Suprapubic skin (tissue), 4 donors: ENCODE data around the gene TMEM256.

ENCODE experiments used
- POLR2A ChIP-seq, 2 donors: fragments of 450-650 bp; IDR thresholded peaks; one replicate each; pipeline ENCODE4 v1.6.1; 2017; ENCODE audit warnings: antibody characterized with exemption in 2 of 2, mild to moderate bottlenecking in 2 of 2, moderate library complexity in 2 of 2
- POLR2AphosphoS5 ChIP-seq, 3 donors: sonication (generic); formaldehyde crosslinking; IDR thresholded peaks; one replicate each; pipeline ENCODE4 v1.6.1; 2017; ENCODE audit warnings: antibody characterized with exemption in 3 of 3
- TF ChIP-seq, protein P1 (sequence below), 2 donors: fragments of 200-600 bp in 1 of 2; fragments of 450-650 bp in 1 of 2; sonication (generic) in 1 of 2; IDR thresholded peaks; one replicate each; pipeline ENCODE4 v1.5.1; 2016 to 2019; ENCODE audit warnings: antibody characterized with exemption in 2 of 2, mild to moderate bottlenecking in 1 of 2, moderate library complexity in 1 of 2

DNA sequence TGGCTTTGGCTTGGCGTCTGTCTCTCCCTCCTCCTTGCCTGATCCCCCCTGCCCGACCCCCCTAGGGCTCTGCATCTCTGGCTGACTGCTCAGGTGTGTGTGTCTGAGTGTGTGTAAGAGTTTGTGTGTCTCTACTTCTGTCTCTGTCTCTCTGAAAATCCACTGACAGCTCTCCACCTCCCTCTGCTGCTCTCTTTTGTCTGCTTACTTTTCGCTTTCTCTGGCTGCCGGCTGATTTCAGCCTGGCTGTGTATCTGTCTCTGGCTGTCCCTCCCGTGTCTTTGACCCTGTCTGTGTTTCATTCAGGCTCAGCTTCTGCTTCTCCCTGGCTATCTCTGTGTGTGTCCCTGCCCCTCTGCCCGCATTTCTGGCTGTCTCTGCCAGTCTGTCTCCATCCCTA lies 12.4 kb upstream of the TMEM256 start:
- TF ChIP-seq, protein P1, sequence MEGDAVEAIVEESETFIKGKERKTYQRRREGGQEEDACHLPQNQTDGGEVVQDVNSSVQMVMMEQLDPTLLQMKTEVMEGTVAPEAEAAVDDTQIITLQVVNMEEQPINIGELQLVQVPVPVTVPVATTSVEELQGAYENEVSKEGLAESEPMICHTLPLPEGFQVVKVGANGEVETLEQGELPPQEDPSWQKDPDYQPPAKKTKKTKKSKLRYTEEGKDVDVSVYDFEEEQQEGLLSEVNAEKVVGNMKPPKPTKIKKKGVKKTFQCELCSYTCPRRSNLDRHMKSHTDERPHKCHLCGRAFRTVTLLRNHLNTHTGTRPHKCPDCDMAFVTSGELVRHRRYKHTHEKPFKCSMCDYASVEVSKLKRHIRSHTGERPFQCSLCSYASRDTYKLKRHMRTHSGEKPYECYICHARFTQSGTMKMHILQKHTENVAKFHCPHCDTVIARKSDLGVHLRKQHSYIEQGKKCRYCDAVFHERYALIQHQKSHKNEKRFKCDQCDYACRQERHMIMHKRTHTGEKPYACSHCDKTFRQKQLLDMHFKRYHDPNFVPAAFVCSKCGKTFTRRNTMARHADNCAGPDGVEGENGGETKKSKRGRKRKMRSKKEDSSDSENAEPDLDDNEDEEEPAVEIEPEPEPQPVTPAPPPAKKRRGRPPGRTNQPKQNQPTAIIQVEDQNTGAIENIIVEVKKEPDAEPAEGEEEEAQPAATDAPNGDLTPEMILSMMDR (IDR thresholded peaks at IDR 0.05) = no peak
- TF ChIP-seq POLR2A (IDR thresholded peaks at IDR 0.05) = no peak
- TF ChIP-seq POLR2AphosphoS5 (IDR thresholded peaks at IDR 0.05) = no peak
